ENCODE data around the gene ULBP2.
"Not testable (repeated sequence)": the region's sequence is repeated elsewhere in the genome, so short reads cannot be mapped to it uniquely, and the experiment has no call there.

ULBP2 gene

GRCh38 chr6:149967591-149967990 lies 25.8 kb downstream of the ULBP2 start:
- no peak for TF ChIP-seq CTCF (conservative IDR thresholded peaks at IDR 0.05; ENCODE audit: low read depth, low read length)
- no peak overlapping the region for H3K4me3 ChIP-seq (ENCODE audit: low read length)
- DNase-seq (ENCODE audit: low read depth): no peak

- DNase-seq (ENCODE audit: low read depth); H3K4me3 ChIP-seq (ENCODE audit: low read length): not testable (repeated sequence)
Observed at GRCh38 chr6:149967999-149968398, 26.2 kb downstream of the ULBP2 start.

GRCh38 chr6:149968909-149969308 lies 27.1 kb downstream of the ULBP2 start:
- not testable (repeated sequence) for H3K4me3 ChIP-seq (ENCODE audit: low read length); DNase-seq (ENCODE audit: low read depth)

- no peak for DNase-seq (ENCODE audit: low read depth)
- no peak for TF ChIP-seq CTCF (conservative IDR thresholded peaks at IDR 0.05; ENCODE audit: low read depth, low read length)
- H3K4me3 ChIP-seq (ENCODE audit: low read length): no peak overlapping the region
Observed at GRCh38 chr6:149969635-149970034, 27.8 kb downstream of the ULBP2 start.

GRCh38 chr6:149974394-149974793 lies 32.6 kb downstream of the ULBP2 start:
- DNase-seq (ENCODE audit: low read depth); H3K4me3 ChIP-seq (ENCODE audit: low read length): not testable (repeated sequence)

- TF ChIP-seq CTCF (conservative IDR thresholded peaks at IDR 0.05; ENCODE audit: low read depth, low read length): no peak
Observed at GRCh38 chr6:149974825-149975224, 33.0 kb downstream of the ULBP2 start.

GRCh38 chr6:149975400-149975799 lies 33.6 kb downstream of the ULBP2 start:
- H3K4me3 ChIP-seq (ENCODE audit: low read length): no peak overlapping the region
- DNase-seq (ENCODE audit: low read depth): no peak
- TF ChIP-seq CTCF (conservative IDR thresholded peaks at IDR 0.05; ENCODE audit: low read depth, low read length): no peak

More at GRCh38 chr6:149974825-149975224, 33.0 kb downstream of the ULBP2 start:
- DNase-seq (ENCODE audit: low read depth): no peak
- no peak overlapping the region for H3K4me3 ChIP-seq (ENCODE audit: low read length)

GRCh38 chr6:149977221-149977620 lies 35.4 kb downstream of the ULBP2 start:
- no peak for DNase-seq (ENCODE audit: low read depth)
- H3K4me3 ChIP-seq (ENCODE audit: low read length): no peak overlapping the region
- no peak for TF ChIP-seq CTCF (conservative IDR thresholded peaks at IDR 0.05; ENCODE audit: low read depth, low read length)

GRCh38 chr6:149978610-149979009 lies 36.8 kb downstream of the ULBP2 start:
- no peak for TF ChIP-seq CTCF (conservative IDR thresholded peaks at IDR 0.05; ENCODE audit: low read depth, low read length)
- no peak for DNase-seq (ENCODE audit: low read depth)
- H3K4me3 ChIP-seq (ENCODE audit: low read length): no peak overlapping the region

Measured in retinal pigment epithelial cell (primary cell).